IMR-90 (cell line): Measurements from ENCODE around the gene GREB1L. TPM values are rescaled to one million over a fixed set of nuclear protein-coding genes. Genes with fewer than 3 reads are reported as not detected.

Experiments
- ATAC-seq: fragments of 200-7000 bp; cut with Tn5 transposase; 2 replicates; pipeline ENCODE4 v1.9.1; 2020; ENCODE audit warnings: low read depth, mild to moderate bottlenecking, moderate library complexity
- BruUV-seq: library from RNA; stranded (reverse); fragments of 400-500 nt; replicated peaks from 2 replicates; lab custom pipeline; 2021; lab: Mats Ljungman, UMichigan
- CTCF ChIA-PET: fragments of 300-600 bp; formaldehyde crosslinking; extraction: SDS; loops from one replicate; lab custom pipeline; 2021; ENCODE audit warnings: antibody characterized with exemption; lab: Yijun Ruan, JAX
- POLR2A ChIA-PET: fragments of 300-600 bp; sonication (Branson Sonifier 250); formaldehyde crosslinking; loops from one replicate; lab custom pipeline; 2022; ENCODE audit warnings: antibody characterized with exemption; ENCODE audit not compliant: unreplicated experiment; lab: Charles Lee
- DNase-seq: peaks from one replicate; pipeline ENCODE4 v3.0.0; 2013
- H2AFZ ChIP-seq: replicated peaks from 2 replicates; pipeline ENCODE3; 2013; ENCODE audit warnings: low read length, mild to moderate bottlenecking; ENCODE audit not compliant: poor library complexity
- H2AK5ac ChIP-seq: 2 replicates; pipeline ENCODE4 v1.6.1; 2013; ENCODE audit warnings: low read depth, low read length, inconsistent platforms
- H2AK9ac ChIP-seq: replicated peaks from 2 replicates; pipeline ENCODE3; 2013; ENCODE audit warnings: mild to moderate bottlenecking, low read depth, low read length, moderate library complexity; ENCODE audit not compliant: poor library complexity
- H2BK120ac ChIP-seq: 2 replicates; pipeline ENCODE4 v1.6.1; 2013; ENCODE audit warnings: low read depth, low read length, inconsistent platforms
- H2BK15ac ChIP-seq: 3 replicates; pipeline ENCODE4 v1.6.1; 2013; ENCODE audit warnings: low read depth, low read length, inconsistent platforms
- H2BK20ac ChIP-seq: 2 replicates; pipeline ENCODE4 v1.6.1; 2013; ENCODE audit warnings: low read depth, mild to moderate bottlenecking, inconsistent platforms, low read length, moderate library complexity
- H2BK5ac ChIP-seq: 2 replicates; pipeline ENCODE4 v1.6.1; 2013; ENCODE audit warnings: mild to moderate bottlenecking, low read depth, low read length, inconsistent platforms; ENCODE audit not compliant: poor library complexity, severe bottlenecking
- H3K14ac ChIP-seq: replicated peaks from 2 replicates; pipeline ENCODE4 v1.6.1; 2013; ENCODE audit warnings: low read depth, low read length, inconsistent platforms
- H3K18ac ChIP-seq: 2 replicates; pipeline ENCODE4 v1.6.1; 2013; ENCODE audit warnings: low read depth, low read length, control low read depth
- H3K23ac ChIP-seq: 2 replicates; pipeline ENCODE4 v1.6.1; 2013; ENCODE audit warnings: low read depth, low read length, inconsistent platforms
- H3K27ac ChIP-seq: 2 replicates; pipeline ENCODE4 v1.5.1; 2013; ENCODE audit warnings: mild to moderate bottlenecking, control low read depth, low read length; ENCODE audit not compliant: insufficient read depth
- H3K27me3 ChIP-seq: 2 replicates; pipeline ENCODE4 v1.6.1; 2013; ENCODE audit warnings: low read length; ENCODE audit not compliant: control insufficient read depth, insufficient read depth
- H3K36me3 ChIP-seq: 2 replicates; pipeline ENCODE4 v1.6.1; 2013; ENCODE audit warnings: low read length, mixed read lengths; ENCODE audit not compliant: control insufficient read depth, insufficient read depth
- H3K4ac ChIP-seq: 2 replicates; pipeline ENCODE4 v1.6.1; 2013; ENCODE audit warnings: low read depth, low read length, inconsistent platforms
- H3K4me1 ChIP-seq: 2 replicates; pipeline ENCODE4 v1.6.1; 2013; ENCODE audit warnings: low read length, mixed read lengths; ENCODE audit not compliant: control insufficient read depth, insufficient read depth
- H3K4me2 ChIP-seq: 2 replicates; pipeline ENCODE4 v1.6.1; 2013; ENCODE audit warnings: low read depth, mild to moderate bottlenecking, control low read depth, low read length, moderate library complexity
- H3K4me3 ChIP-seq: 2 replicates; pipeline ENCODE4 v1.5.1; 2013; ENCODE audit warnings: low read depth, mild to moderate bottlenecking, control low read depth, low read length, moderate library complexity; ENCODE audit not compliant: insufficient read depth
- H3K56ac ChIP-seq: 2 replicates; pipeline ENCODE4 v1.6.1; 2013; ENCODE audit warnings: low read length, inconsistent platforms; ENCODE audit not compliant: insufficient read depth; ENCODE audit errors: extremely low read depth
- H3K79me1 ChIP-seq, 2 experiments: 2 replicates each; pipeline ENCODE4 v1.6.1; 2013; ENCODE audit warnings: low read length in 2 of 2, inconsistent platforms in 1 of 2, low read depth in 1 of 2
- H3K9ac ChIP-seq: 2 replicates; pipeline ENCODE4 v1.6.1; 2013; ENCODE audit warnings: low read depth, low read length, control low read depth
- H3K9me1 ChIP-seq: 2 replicates; pipeline ENCODE4 v1.6.1; 2013; ENCODE audit warnings: low read length, inconsistent platforms; ENCODE audit not compliant: insufficient read depth
- H3K9me3 ChIP-seq: 2 replicates; pipeline ENCODE4 v1.6.1; 2013; ENCODE audit warnings: low read length; ENCODE audit not compliant: control insufficient read depth, insufficient read depth
- H4K20me1 ChIP-seq: 2 replicates; pipeline ENCODE4 v1.6.1; 2013; ENCODE audit warnings: low read length, inconsistent platforms; ENCODE audit not compliant: insufficient read depth
- H4K5ac ChIP-seq: 2 replicates; pipeline ENCODE4 v1.6.1; 2013; ENCODE audit warnings: mild to moderate bottlenecking, low read depth, low read length, control low read depth
- H4K8ac ChIP-seq, 2 experiments: 2 replicates each; pipeline ENCODE4 v1.6.1; 2013; ENCODE audit warnings: low read depth in 2 of 2, low read length in 2 of 2, control low read depth in 1 of 2, inconsistent platforms in 1 of 2
- H4K91ac ChIP-seq: 2 replicates; pipeline ENCODE4 v1.6.1; 2013; ENCODE audit warnings: low read depth, low read length, inconsistent platforms; ENCODE audit not compliant: insufficient read depth
- BHLHE40 ChIP-seq: fragments of 150-350 bp; IDR thresholded peaks from 2 replicates; pipeline ENCODE4 v1.6.1; 2016; ENCODE audit warnings: mild to moderate bottlenecking, low read depth, low read length
- CEBPB ChIP-seq: IDR thresholded peaks from 2 replicates; pipeline ENCODE4 v1.6.1; 2012; ENCODE audit warnings: low read depth, low read length, improper control_type of control experiment
- CTCF ChIP-seq: conservative IDR thresholded peaks from 2 replicates; pipeline ENCODE4 v1.5.1; 2012; ENCODE audit warnings: mild to moderate bottlenecking, low read depth, low read length, improper control_type of control experiment
- ELK1 ChIP-seq: fragments of 150-350 bp; IDR thresholded peaks from 2 replicates; pipeline ENCODE4 v1.6.1; 2016; ENCODE audit warnings: low read depth, mild to moderate bottlenecking, low read length, moderate library complexity, borderline replicate concordance
- FOS ChIP-seq: fragments of 150-350 bp; IDR thresholded peaks from 2 replicates; pipeline ENCODE4 v1.6.1; 2016; ENCODE audit warnings: low read depth, low read length
- MAZ ChIP-seq: IDR thresholded peaks from 2 replicates; pipeline ENCODE4 v1.6.1; 2012; ENCODE audit warnings: low read depth, mild to moderate bottlenecking, low read length, improper control_type of control experiment, moderate library complexity, borderline replicate concordance
- NFE2L2 ChIP-seq: fragments of 150-350 bp; IDR thresholded peaks from 2 replicates; pipeline ENCODE4 v1.6.1; 2016; ENCODE audit warnings: low read depth, mild to moderate bottlenecking, low read length
- POLR2A ChIP-seq: IDR thresholded peaks from 2 replicates; pipeline ENCODE4 v1.6.1; 2012; ENCODE audit warnings: mild to moderate bottlenecking, low read depth, low read length
- RAD21 ChIP-seq: IDR thresholded peaks from 2 replicates; pipeline ENCODE4 v1.6.1; 2012; ENCODE audit warnings: low read length, improper control_type of control experiment
- RCOR1 ChIP-seq: IDR thresholded peaks from 2 replicates; pipeline ENCODE4 v1.6.1; 2012; ENCODE audit warnings: mild to moderate bottlenecking, low read length, improper control_type of control experiment; ENCODE audit not compliant: insufficient replicate concordance
- SMC3 ChIP-seq: fragments of 150-350 bp; IDR thresholded peaks from 2 replicates; pipeline ENCODE4 v1.6.1; 2016; ENCODE audit warnings: low read depth, mild to moderate bottlenecking, antibody characterized with exemption, low read length, moderate library complexity
- USF2 ChIP-seq: fragments of 150-350 bp; IDR thresholded peaks from 2 replicates; pipeline ENCODE4 v1.6.1; 2017; ENCODE audit warnings: mild to moderate bottlenecking, antibody characterized with exemption, low read length, low read depth
- WGBS, 2 experiments: methylation state at CpG; one replicate each; pipeline versions ENCODE4 v1.1.5 to v1.1.7; 2013; ENCODE audit warnings: missing lambda C conversion rate in 2 of 2; ENCODE audit not compliant: insufficient read length in 1 of 2; ENCODE audit errors: extremely low coverage in 2 of 2; 5-methylcytosine and 5-hydroxymethylcytosine counted together
- dilution Hi-C: fragments of 300-500 bp; cut with HindIII; formaldehyde crosslinking; loops from one replicate; pipeline ENCODE4 v1.14.3; 2018; ENCODE audit warnings: low sequenced_read_pairs; ENCODE audit not compliant: unreplicated experiment
- in situ Hi-C: fragments of 300-500 bp; cut with MboI; formaldehyde crosslinking; loops from 3 replicates; pipeline ENCODE4 v1.14.3; 2019; ENCODE audit warnings: low sequenced_read_pairs, inconsistent platforms, mixed read lengths
- intact Hi-C: fragments of 100-400 bp; cut with micrococcal nuclease; formaldehyde crosslinking; loops from 2 replicates; pipeline ENCODE4 v1.10.0; 2022
- polyA plus RNA-seq, 3 experiments: library from polyadenylated mRNA; depleted of rRNA; stranded (reverse); fragments of >200 nt; gene quantifications; 2 replicates each; pipeline ENCODE4 v1.2.3, GENCODE V29; 2012; ENCODE audit warnings: low replicate concordance in 1 of 3
- total RNA-seq: library from RNA; depleted of rRNA; stranded (reverse); fragments of >200 nt; gene quantifications from 2 replicates; pipeline ENCODE4 v1.2.3, GENCODE V29; 2012

The GREB1L gene
- total and polyA plus RNA-seq, 2 of the 4 experiments (the other 2 are of a cell fraction): under 0.01 to 0.02 TPM

- Histone ChIP-seq H3K9ac (no peak overlapping the region), H4K20me1 (no peaks in the 10 kb centered on the region; the same call in 1 of the 2 replicates), H3K79me1 (peaks cover 0 to 9% of the 10 kb centered on the region in 2 experiments; a peak in 2 of 4 replicates), H4K91ac (no peak overlapping the region), H4K5ac (no peak overlapping the region), H3K4me2 (no peak overlapping the region), H3K18ac (no peak overlapping the region), H2AK5ac (no peak overlapping the region), H3K4me1 (no peaks in the 10 kb centered on the region), H2AK9ac (no peak overlapping the region), H2AFZ (no peak overlapping the region), H2BK15ac (no peak overlapping the region), H2BK120ac (no peak overlapping the region), H3K23ac (no peak overlapping the region), H3K36me3 (peaks cover 17% of the 10 kb centered on the region), H3K9me3 (no peaks in the 10 kb centered on the region), H3K56ac (no peak overlapping the region), H3K27ac (no peak overlapping the region), H3K27me3 (no peaks in the 10 kb centered on the region), H3K9me1 (0 out of 2 replicates have a peak, but pooled peaks cover 3% of the 10 kb centered on the region), H2BK5ac (no peak overlapping the region), H4K8ac (no peak overlapping the region), H2BK20ac (no peak overlapping the region), H3K14ac (no peak overlapping the region), H3K4me3 (no peak overlapping the region), H3K4ac (no peak overlapping the region)
- dilution Hi-C loops: no loop called here
- no peak for TF ChIP-seq ELK1
- TF ChIP-seq CEBPB: no peak
- no peak for TF ChIP-seq POLR2A
- TF ChIP-seq MAZ: no peak
- TF ChIP-seq RCOR1: no peak
- no peak for TF ChIP-seq SMC3
- TF ChIP-seq USF2: no peak
- no peak for TF ChIP-seq NFE2L2
- no peak for TF ChIP-seq BHLHE40
- no peak for TF ChIP-seq RAD21
- TF ChIP-seq CTCF: no peak
- no peak for TF ChIP-seq FOS
- BruUV-seq: no TSS peak
- DNase-seq (no peak), ATAC-seq (no peak)
- ChIA-PET POLR2A (no interaction called here), CTCF (no interaction called here)
- WGBS, 2 experiments: no CpG with 5 or more reads among the region's 11 CpGs
- in situ Hi-C loops: no loop called here
- intact Hi-C loops: no loop called here
Measured at GRCh38 chr18:21550510-21550970, 308.5 kb downstream of the GREB1L start.
